Activated naive CD4-positive, alpha-beta T cell (primary cell): ENCODE measurements around the gene GCHFR.

Experiments
- DNase-seq, 4 experiments: peaks; one replicate each; lab custom pipeline; 2025; lab: John Stamatoyannopoulos, UW

GCHFR gene

DNA sequence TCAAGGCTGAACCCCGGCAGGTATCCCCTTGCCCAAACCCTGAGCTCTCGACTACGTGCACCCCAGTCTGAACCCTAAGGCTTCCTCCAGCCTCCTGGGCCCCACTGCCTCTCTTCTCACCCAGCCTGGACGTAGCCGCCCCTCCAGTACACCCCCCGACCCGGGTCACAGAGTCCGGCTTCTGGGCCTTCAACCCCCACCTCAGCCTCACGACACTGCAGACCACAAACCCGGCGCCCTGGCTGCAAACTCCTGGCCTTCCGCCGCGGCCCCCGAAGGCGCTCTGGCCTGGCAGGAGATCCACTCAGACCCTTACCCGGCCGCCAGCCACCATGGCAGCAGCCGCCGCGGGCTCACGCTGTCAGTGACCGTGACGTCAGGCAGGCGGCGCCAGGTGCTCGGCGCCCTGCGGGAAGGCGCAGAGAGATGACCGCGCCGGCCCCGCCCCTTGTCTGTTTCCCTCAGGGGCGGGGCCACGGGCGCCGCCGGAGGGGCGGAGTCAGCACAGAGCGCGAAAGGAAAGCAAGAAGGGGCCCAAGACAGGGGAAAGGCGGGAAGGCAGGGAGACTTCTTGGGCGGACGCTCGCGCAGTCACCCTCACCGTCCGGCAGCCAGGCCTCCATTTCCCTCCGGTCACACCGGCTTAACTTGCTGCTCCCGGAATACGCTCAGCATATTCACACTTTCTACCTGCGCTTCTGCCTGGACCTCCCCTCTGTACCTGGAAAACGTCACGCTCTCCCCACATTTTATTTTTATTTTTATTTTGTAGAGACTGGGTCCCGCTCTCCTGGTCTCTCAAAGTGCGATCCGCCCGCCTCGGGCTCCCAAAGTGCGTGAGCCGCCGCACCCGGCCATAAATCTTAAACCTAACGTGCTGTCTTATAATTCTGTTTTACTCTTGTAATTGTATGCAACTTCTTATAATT, 8.7 kb upstream of the GCHFR start, which contains the start of gene RMDN3:
TSS of gene RMDN3 (minus strand) at position 372 of the 929 bp plus-strand sequence. CDS start 471 bp downstream, outside the sequence.
- DNase-seq: peak; percentile 77 to 93 (median 82)

GRCh38 chr15:40755812-40756208, 8.1 kb upstream of the GCHFR start:
- DNase-seq: no peak

GRCh38 chr15:40756938-40757337, 6.9 kb upstream of the GCHFR start:
- DNase-seq: no peak

- no peak for DNase-seq
These were observed 3.9 kb upstream of the GCHFR start for GRCh38 chr15:40759961-40760360.

GRCh38 chr15:40762919-40763800, 708 bp upstream of the GCHFR start:
- DNase-seq: peak in 1 of 4 experiments; percentile 16

GRCh38 chr15:40764629-40765103, 798 bp downstream of the GCHFR start:
- peak in 1 of 4 experiments; percentile 3 for DNase-seq

DNA sequence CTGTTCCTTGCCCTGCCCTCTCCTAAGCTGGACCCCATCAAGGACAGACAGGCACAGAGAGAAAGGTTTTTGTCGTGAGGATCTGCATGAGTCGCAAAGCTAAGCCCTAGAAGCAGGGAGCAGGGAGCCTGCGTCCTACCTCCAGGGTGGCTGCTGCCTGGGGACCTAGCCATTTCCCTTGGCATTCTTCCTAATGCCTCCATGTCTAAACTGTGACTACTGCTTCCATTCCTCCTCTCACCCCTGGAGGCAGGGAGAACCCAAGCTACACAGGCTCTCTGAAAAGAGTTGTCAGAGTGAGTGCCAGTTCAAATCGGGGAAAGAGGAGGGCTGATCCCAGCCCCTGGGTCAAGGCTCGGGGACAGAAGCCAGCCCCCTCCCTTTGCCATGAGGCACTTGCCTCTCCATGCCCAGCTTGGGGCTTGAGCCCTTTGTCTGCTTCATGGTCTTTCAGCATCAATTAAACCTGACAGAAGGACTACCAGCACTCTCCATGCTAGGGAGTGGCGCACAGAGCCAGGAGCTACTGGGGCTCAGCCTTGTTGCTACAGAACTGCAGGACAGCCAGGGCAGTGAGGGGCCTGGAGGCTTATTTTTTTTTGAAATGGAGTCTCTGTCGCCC, 2.4 kb downstream of the GCHFR start:
- no peak for DNase-seq

DNA sequence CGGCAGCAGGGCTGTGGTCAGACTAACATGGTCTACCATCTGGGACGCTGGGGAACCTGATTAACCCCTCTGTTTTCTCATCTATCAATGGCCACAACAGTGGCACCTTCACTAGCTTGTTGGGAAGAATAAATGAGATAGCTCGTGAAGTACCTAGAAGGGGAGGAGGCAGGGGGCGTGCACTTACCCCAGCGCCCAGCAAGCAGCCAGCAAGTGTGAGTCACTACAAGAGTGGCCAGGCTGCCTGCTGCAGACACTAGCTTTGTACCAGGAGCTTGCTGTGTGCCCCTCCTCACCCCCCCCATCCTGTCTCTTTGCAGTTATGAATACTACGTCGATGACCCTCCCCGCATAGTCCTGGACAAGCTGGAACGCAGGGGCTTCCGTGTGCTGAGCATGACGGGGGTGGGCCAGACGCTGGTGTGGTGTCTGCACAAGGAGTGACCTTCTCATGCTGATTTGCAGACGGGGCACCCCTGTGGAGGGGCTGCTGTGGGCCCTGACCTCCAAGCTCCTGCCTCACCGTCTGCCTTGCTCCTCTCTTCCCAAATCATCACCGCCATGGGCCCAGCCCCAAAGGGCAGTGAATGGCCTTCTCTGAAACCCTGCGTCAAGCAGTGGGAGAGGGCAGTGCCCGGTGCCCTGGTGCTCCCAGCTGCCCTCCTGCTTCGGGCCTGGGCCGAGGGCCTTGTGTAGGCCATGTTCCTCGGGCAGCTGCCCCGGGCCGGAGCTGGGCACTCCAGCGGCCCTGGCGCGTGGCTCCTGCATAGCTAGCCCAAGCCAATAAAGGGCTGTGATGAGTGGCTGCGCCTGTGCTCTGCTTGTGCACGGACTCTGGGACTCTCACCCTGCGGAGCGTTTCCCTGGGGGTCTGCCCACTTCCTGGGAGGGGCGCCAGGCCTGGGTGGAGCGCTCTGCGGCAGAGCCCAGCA, 3.3 kb downstream of the GCHFR start:
- DNase-seq: no peak

DNA sequence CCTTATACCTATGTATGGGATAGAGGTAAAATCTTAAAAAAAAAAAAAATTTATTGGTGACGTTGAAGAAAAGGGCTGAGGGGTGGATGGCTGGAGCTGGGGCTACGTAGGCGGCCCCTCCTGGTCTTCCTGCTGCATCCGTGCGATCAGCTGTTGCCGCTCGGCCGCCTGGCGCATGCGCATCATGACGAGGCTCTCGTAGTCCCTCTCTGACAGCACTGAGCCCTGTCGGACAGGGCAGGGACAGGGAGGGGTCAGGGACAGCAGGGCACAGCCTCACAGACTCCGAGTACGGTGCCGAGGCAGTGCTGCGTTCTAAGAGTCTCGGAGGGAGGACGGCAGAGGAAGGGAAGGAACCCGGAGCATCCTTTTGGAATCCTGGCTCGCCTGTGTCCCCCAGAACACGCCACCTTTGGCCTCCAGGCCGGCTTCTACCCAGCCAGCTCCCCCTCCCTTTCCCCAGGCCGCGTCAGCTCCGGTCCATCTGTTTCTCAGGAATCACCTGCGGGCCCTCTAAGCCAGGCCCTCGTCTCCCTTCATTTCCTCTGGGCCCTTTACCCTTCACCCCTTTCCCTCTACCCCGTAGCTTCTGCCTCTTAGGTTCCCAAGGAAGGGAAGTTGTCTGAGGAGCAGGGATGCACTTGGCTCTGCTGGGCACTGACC, 4.1 kb downstream of the GCHFR start:
- no peak for DNase-seq

DNA sequence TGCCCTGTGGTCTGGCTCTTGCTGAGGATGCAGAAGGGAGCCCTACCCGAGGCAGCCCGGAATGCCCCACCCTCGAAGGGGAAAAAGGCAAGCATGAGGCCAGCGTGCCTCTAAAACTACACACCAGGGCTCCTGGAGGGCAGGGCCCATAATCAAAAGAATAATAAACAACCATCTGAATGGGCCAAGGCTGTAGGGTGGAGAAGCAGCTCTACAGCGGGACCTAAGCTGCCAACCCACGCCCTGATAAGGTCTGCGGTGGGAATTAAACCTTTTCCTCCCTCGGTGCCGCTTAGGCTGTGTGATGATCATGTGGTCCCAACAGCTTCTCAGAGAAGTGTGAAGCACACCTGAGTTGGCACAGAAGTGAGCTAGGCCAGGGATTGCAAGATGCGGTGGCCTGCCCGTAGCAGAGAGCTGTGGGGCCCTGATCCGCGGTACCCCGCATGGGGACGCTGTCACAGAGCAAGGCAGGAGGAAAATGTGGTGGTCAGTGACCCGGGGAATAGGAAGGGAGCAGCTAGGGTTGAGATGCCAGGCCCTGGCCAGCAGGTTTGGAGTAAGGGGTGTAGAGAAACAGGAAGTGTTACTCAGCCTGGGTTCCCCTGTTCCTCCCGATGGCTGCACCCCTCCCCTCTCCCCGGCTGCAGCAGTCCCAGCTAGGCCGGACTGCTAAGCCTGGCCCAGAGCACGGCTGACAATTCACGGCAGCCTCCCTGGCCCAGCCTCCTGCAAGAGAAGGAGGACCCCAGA, 4.8 kb downstream of the GCHFR start:
- no peak for DNase-seq

- peak in 3 of 4 experiments; percentile 36 to 45 (median 41) for DNase-seq
These were observed 5.6 kb downstream of the GCHFR start, which contains the start of gene C15orf62 for GRCh38 chr15:40769274-40770146. Gene C15orf62, plus strand, starts transcription at chr15:40769980. Its CDS starts 516 bp downstream, at chr15:40770496.

DNA sequence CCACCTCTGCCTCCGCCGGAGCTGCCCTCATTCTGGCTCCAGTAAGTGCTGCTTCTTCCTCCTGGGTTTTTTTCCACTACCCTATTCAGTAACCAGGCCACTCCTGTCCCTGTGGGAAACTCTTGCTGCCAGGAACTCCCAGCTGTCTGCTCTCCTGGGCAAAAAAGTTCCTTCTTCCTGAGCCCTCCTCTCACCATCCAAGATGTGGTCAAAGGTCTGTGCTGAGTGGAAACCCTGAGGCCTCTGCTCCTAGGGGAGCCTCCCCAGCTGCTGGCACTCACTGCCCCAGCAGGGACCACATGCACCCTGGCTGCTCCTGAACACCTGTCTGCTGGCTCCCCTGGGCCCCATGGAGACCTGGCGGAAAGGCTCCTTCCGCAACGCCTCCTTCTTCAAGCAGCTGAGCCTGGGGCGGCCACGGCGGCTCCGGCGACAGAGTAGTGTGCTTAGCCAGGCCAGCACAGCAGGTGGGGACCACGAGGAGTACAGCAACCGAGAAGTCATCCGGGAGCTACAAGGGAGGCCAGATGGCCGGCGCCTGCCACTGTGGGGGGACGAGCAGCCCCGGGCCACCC, 6.4 kb downstream of the GCHFR start:
- no peak for DNase-seq

DNA sequence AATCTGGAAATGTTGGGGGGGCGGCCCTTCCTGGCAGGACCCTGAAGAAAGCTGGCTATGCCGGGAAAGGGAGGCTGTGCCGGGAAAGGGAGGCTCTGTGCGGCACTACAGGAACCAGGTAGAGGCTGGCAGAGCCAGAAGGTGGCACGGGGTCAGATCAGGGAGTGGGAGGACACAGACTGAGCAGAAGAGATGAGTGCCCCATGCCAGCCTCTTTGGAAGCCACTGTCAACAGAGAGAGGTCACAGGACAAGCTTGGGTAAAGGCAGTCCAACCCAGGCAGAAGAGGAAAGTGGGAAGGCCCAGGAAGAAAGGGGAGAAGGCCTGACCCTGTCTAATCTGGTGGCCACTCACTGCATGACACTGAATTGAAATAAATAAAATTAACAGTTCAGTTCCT, 7.4 kb downstream of the GCHFR start:
- DNase-seq: no peak

DNA sequence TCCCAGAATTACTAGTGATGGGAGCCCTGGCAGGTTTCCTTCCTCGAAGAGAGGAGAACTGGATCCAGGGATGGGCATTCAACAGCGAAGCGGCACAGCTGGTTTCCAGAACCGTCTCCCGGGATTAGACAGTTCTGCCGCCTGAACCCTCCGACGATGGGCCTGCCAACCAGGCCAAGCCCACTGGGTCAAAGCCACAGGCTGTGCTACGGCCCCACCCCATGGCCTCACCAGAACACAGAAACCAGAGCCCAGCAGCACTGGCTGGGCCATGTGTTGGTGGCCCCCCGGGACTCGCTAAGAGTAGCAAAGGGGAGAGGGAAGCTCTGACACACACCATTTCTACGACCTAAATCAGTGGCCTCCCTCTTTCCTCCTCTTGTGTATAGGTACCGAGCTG, 8.1 kb downstream of the GCHFR start:
- DNase-seq: no peak

DNA sequence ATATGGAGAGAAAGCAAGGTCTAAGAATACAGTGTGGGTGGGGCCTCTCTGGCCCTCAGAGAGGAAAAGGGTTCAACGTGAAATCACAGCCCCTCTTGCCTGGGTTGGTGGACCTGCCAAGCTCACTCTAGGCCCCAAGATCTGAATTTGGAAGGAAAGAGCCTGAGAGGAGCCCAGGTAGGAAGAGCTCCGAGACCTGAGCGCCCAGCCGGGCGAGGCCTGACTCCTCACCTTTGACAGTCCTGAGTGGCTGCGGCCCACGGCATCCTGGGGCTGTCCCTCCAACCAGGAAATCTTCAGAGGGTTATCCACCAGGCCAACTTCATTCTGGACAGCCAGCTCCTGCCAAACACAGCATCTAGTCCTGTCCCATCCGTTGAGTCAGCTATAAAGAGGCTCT, 9.6 kb downstream of the GCHFR start:
- no peak for DNase-seq

- no peak for DNase-seq
These were observed 10.0 kb downstream of the GCHFR start for GRCh38 chr15:40773902-40774301.

DNA sequence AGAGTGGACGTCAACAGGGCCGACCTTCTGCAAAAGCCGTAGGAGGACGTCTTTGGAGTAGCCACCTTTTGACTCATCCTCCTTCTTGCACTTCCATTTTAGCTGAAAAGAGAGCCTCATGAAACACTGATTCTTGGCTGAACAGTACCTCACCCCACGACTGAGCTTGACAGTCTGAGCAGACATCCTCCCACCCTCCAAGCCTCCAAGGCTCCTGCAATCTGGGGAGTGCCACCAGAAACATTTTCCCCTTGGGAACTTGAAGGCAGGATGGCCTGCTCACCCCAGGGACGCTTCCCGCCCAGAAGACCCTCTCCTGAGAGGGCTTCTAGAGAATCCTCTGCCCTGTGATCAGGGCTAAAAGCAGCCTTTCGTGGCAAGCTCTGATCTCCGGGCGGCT, 11.1 kb downstream of the GCHFR start:
- DNase-seq: no peak
